GM19463 (cell line): ENCODE measurements around the gene LEMD1.

Experiments used
- ATAC-seq: cut with Tn5 transposase; IDR thresholded peaks from one replicate; pipeline ENCODE4 v1.9.1; 2021; ENCODE audit warnings: mild to moderate bottlenecking, moderate library complexity; ENCODE audit not compliant: unreplicated experiment

LEMD1 gene

GRCh38 chr1:205421798-205422197, at the start of gene LEMD1:
Gene LEMD1 (minus strand): TSS chr1:205422056. CDS start chr1:205420536, 1,520 bp downstream.
- no peak for ATAC-seq

- ATAC-seq = no peak
Measured at GRCh38 chr1:205470131-205470530, 48.3 kb upstream of the LEMD1 start.

DNA sequence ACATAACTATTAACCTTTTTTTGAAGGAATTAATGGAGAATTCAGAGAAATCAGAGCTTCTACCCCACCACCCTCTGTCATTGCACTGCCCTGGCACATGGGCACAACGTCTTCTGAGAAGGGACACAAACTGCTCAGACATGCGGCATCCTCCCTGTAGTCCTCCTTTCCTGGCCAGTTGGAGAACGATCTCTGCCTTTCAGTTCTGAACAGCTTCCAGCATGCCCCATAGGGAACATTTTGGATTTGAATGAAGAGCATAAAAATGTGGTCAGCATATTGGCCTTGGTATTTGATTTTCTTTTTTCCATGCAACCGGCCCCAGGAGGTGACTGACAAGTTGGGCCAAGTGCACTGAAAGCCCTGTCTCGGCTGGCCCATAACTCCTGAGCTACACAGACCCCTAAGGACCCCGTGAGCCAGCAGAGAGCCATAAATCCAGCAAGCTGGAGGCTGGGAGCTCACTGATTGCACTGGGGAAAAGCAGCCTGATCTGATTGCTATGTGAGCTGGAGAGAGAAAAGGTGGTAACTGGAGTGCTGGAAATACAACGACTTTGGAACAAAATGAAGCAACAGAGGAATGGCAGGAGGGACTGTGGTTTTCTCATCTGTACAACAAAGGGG, 44.9 kb upstream of the LEMD1 start:
- ATAC-seq = no peak

GRCh38 chr1:205465392-205465791, 43.5 kb upstream of the LEMD1 start:
- ATAC-seq = no peak

DNA sequence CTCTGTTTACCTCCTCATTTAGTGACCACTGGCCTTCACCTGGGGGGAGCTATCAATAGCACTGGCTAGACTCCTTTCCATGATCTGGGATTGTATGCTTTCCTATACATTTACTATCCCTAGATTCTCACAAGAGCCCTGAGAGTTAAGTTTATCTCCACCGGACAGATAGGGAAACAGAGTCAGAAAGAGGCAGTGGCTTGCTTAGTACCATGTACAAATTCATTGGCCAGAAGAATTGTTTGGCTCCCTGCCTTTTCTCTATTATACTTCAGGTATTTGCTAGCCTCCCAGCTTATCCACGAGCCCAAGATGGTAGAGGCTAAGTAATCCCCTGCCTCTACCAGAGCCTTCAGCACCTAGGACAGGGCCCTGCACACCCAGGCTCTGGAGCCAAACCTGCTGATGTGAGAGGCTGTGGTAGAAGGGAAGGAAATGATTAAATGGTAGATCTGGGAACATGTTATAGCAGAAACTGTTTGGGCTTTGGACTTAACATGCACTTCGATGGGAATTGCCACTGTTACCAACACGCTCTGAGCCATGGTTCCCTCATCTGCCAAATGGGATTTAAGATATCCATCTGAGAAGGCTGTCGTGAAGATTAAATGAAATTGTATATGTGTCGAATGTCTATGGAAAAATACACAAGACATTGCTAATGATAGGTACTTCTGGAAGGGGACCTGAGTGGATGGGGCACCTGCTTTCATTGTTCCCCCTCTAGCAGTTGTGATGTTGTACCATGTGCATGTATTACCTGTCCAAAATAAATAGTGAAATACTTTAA, 37.1 kb upstream of the LEMD1 start:
- ATAC-seq = no peak

DNA sequence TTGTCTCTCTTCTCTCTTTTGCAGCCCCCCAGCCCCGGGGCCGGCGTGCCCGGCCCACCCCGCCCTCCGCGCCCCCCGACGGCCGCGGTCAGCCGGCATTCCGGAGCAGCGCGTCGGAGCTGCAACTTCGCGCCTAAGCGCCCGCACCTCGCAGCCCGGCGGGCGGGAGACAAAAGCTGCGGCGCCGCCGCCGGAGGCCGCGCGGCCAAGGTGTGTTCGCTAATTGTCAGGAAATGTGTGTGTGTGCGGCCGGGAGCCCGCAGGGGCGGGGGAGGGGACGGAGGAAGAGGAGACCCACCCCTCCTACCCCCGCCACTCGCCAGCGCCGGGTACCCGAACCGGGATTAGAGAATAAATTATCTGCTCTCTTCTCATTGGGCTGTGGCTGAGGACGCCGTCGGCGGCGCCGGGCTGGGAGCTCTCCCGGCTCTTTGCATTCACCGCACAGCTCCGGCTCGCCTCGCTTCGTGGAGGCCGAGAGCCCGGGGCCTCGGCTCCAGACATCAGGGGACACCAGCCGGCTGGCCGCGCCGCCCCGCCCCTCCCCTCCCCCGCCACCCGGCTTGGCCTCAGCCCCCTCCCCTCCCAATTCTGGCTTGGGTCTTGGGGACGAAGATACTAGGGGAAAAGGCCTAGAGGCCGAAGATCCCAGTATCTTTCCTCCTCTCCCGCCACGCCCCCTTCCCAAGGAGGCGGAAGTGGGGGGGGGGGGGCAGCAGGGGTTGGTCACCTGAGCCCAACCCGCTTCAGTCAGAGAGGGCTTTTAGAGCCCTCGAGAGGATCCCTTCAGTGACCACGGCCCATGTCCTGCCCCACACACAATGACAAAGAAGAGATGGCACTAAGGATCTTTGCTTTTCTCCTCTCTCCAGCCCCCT, 35.3 kb upstream of the LEMD1 start:
- ATAC-seq = no peak

- no peak for ATAC-seq
Measured at GRCh38 chr1:205456383-205456867, 34.6 kb upstream of the LEMD1 start.

DNA sequence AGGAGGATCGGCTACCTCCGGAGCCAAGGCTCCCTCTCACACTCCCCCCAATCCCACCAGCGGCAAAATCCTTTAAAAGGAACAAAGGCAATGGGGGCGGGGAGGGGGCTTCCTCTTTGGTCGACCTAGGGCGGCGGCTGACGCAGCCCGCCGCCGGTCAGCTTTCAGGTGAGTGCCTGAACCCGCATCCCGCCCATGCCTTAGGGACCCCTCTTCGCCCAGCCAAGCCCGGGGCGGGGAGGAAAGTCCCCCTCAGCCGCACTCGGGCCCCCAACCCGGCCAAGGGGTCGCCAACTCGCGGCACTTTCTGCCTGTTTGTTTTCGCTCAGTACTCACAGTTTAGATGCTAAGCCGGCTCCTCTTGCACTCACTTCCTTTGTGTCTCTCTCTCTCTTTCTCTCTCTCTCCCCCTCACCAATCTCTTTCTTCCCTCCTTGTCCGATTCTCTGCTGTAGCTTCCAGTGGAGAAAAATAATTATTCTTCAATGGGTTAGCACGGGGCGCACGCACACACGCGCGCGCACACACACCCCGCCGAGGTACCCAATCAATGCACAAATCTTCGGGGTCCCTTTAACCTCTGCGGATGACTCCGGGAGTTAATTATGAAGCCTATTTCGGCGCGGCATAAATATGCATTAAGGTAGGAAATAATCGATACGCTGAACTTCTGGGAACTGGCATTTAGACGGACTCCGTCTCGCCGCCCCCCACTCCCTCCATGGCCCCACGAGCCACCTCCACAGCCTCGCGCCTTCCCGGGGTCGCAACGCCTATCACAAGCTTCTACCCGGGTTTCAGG, 33.9 kb upstream of the LEMD1 start, which contains the start of gene BLACAT1:
BLACAT1 (minus strand) TSS at position 465 of the 802 bp plus-strand sequence.
- ATAC-seq = no peak

- ATAC-seq = no peak
Measured at GRCh38 chr1:205454903-205455335, 33.1 kb upstream of the LEMD1 start.

- ATAC-seq = no peak
Measured at GRCh38 chr1:205453466-205453865, 31.6 kb upstream of the LEMD1 start.

- ATAC-seq = no peak
Measured at GRCh38 chr1:205452933-205453332, 31.1 kb upstream of the LEMD1 start.

DNA sequence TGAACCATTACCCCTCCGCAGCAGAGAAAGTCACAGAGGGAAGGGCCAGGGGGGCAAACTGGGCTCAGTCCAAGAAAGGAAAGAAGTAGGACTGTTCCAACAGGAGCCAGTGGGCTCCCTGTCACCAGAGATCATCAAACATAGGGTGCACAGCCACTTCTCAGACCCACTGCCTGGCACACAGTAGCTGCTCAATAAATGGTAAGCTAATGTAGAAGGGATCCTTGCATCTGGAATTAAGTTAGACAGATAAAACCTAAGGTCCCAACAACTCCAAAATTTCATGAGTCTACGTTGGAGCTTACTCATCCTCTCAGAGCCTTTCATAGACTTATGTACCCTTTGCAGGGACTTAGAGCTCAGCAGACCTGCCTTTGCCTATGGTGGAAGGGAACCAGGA, 30.5 kb upstream of the LEMD1 start:
- no peak for ATAC-seq

GRCh38 chr1:205451759-205452164, 29.9 kb upstream of the LEMD1 start:
- ATAC-seq = no peak

- ATAC-seq = no peak
Measured at GRCh38 chr1:205451202-205451601, 29.3 kb upstream of the LEMD1 start.

DNA sequence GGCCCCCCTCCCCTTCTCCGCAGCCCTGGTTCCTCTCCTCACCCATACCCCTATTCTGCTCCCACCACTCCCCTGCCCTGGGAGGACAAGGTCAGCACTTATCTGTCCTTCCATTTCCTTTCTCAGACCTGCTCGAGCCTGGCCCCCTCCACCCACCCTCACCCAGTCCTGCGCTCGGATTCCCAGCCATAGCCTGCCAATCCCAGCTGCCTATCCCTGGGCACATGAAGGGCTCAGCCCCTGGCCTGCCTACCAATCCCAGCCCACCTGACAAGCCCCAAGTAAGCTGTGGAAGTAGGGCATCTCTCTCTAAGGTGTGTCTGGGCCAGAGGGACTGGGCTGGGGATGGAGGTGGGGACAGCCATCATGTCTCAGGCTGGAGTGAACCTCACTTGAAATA, 28.6 kb upstream of the LEMD1 start:
- no peak for ATAC-seq

DNA sequence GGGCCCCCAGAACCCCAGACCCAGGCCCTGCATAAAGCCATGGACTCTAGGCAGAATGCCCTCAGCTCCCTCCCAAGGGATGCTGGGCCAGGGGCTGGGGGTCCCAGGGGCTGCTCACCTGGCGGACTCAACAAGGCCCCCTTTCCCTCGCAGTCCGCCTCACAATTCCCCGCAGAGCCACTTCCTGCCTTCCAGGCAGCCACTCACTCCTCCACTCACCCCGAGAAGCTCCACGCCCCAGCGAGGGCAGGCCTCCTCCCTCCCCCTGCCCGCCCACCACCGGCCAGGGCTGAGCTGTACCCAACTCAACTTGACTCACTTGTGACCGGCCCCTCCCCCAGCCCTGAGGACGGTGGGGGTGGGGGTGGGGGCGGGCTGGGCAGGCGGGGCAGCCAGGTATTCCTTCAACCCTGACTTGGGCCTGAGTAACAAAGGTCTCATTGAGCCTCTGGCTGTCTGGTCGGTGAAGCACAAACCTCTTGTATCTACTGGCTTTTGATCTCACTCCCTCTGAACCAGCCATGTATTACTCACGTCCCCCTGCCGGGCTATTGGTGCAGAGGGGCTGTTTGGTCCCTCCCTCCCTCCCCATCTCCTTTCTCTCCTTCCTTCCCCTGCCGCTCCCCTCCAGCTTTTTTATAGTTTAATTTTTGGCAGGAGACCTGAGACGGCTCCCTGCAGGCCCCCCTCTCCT, 28.0 kb upstream of the LEMD1 start:
- peak; percentile 82 for ATAC-seq

- no peak for ATAC-seq
Measured at GRCh38 chr1:205449254-205449749, 27.4 kb upstream of the LEMD1 start.

- ATAC-seq = no peak
Measured at GRCh38 chr1:205448540-205449253, 26.8 kb upstream of the LEMD1 start.
